K562 (cell line): ENCODE results near the gene RAD1. TPM values are rescaled to one million over a fixed set of nuclear protein-coding genes. Genes with fewer than 3 reads are reported as not detected.
A peak's percentile ranks its signal among the peaks of the same experiment; 100 is the strongest.

Source experiments
- ARID1B ChIP-seq: fragments of 450-650 bp; IDR thresholded peaks from 2 replicates; pipeline ENCODE4 v1.6.1; 2016; ENCODE audit warnings: antibody characterized with exemption, mild to moderate bottlenecking, inconsistent platforms
- ATF1 ChIP-seq, 2 experiments: fragments of 450-650 bp in 1 of 2; IDR thresholded peaks; 2 replicates each; pipeline ENCODE4 v1.6.1; 2016; ENCODE audit warnings: missing compliant biosample characterization in 1 of 2, missing genetic modification characterization in 1 of 2
- CLOCK ChIP-seq: fragments of 250-450 bp; sonication (Bioruptor Pico); IDR thresholded peaks from 2 replicates; pipeline ENCODE4 v1.4.0; 2020; ENCODE audit warnings: mild to moderate bottlenecking, moderate library complexity, borderline replicate concordance
- CTCF ChIP-seq, 3 experiments: IDR thresholded peaks in 2 of 3; conservative IDR thresholded peaks in 1 of 3; 2 replicates each; pipeline ENCODE4 v1.5.1; 2011 to 2012; ENCODE audit warnings: low read length in 3 of 3, mild to moderate bottlenecking in 3 of 3, control low read depth in 2 of 3, improper control_type of control experiment in 1 of 3, inconsistent platforms in 1 of 3, low read depth in 1 of 3, mixed read lengths in 1 of 3, moderate library complexity in 1 of 3; ENCODE audit not compliant: insufficient read depth in 2 of 3
- FOSL1 ChIP-seq: fragments of 200-800 bp; sonication (Bioruptor generic); conservative IDR thresholded peaks from 2 replicates; pipeline ENCODE4 v1.6.1; 2016; ENCODE audit warnings: missing genetic modification characterization, missing compliant biosample characterization
- GTF2B ChIP-seq: IDR thresholded peaks from 2 replicates; pipeline ENCODE4 v1.6.1; 2011; ENCODE audit not compliant: insufficient read length; ENCODE audit errors: extremely low read depth
- GTF2F1 ChIP-seq: IDR thresholded peaks from 2 replicates; pipeline ENCODE4 v1.6.1; 2011; ENCODE audit warnings: low read depth, low read length, improper control_type of control experiment
- HMG20A ChIP-seq: fragments of 450-650 bp; formaldehyde crosslinking; conservative IDR thresholded peaks from 2 replicates; pipeline ENCODE4 v1.4.0; 2020; ENCODE audit warnings: mild to moderate bottlenecking, mixed read lengths
- JUN ChIP-seq, 2 experiments: sonication (generic) in 1 of 2; formaldehyde crosslinking in 1 of 2; IDR thresholded peaks; 2 replicates each; pipeline versions ENCODE4 v1.6.1 to v1.8.0; 2012 to 2022; ENCODE audit warnings: borderline replicate concordance in 2 of 2, mild to moderate bottlenecking in 2 of 2, improper control_type of control experiment in 1 of 2, low read depth in 1 of 2, low read length in 1 of 2, missing genetic modification reagents in 1 of 2
- KAT7 ChIP-seq: sonication (generic); formaldehyde crosslinking; IDR thresholded peaks from 2 replicates; pipeline ENCODE4 v1.8.0; 2022; ENCODE audit warnings: missing genetic modification reagents, mild to moderate bottlenecking, borderline replicate concordance
- L3MBTL2 ChIP-seq: fragments of 450-650 bp; IDR thresholded peaks from 2 replicates; pipeline ENCODE4 v1.6.1; 2016; ENCODE audit warnings: mild to moderate bottlenecking, moderate library complexity
- PRMT5 ChIP-seq: sonication (generic); formaldehyde crosslinking; IDR thresholded peaks from 2 replicates; pipeline ENCODE4 v1.5.0; 2020; ENCODE audit warnings: missing genetic modification reagents
- RBM39 ChIP-seq: fragments of 200-400 bp; formaldehyde crosslinking; optimal IDR thresholded peaks from 2 replicates; pipeline ENCODE3; 2018; ENCODE audit warnings: low read depth, low read length
- SAFB ChIP-seq: fragments of 200-400 bp; formaldehyde crosslinking; IDR thresholded peaks from 2 replicates; pipeline ENCODE4 v1.6.1; 2017; ENCODE audit warnings: low read depth, low read length, borderline replicate concordance
- SPI1 ChIP-seq: IDR thresholded peaks from 2 replicates; pipeline ENCODE4 v1.6.1; 2011; ENCODE audit warnings: low read depth, low read length, control low read depth, borderline replicate concordance
- SRSF7 ChIP-seq: fragments of 200-400 bp; formaldehyde crosslinking; optimal IDR thresholded peaks from 2 replicates; pipeline ENCODE3; 2017; ENCODE audit warnings: mild to moderate bottlenecking, low read depth, low read length
- TBL1XR1 ChIP-seq, 2 experiments: IDR thresholded peaks; 2 replicates each; pipeline ENCODE4 v1.6.1; 2012; ENCODE audit warnings: improper control_type of control experiment in 2 of 2, low read length in 2 of 2, mild to moderate bottlenecking in 1 of 2
- ZBTB11 ChIP-seq, 3 experiments: fragments of 200-800 bp in 1 of 3; fragments of 250-450 bp in 1 of 3; fragments of 450-650 bp in 1 of 3; sonication (Bioruptor Pico) in 1 of 3; sonication (Bioruptor generic) in 1 of 3; formaldehyde crosslinking in 1 of 3; IDR thresholded peaks; 2 replicates each; pipeline versions ENCODE4 v1.6.1 to v1.8.0; 2016 to 2022; ENCODE audit warnings: mild to moderate bottlenecking in 2 of 3, missing genetic modification characterization in 2 of 3, missing compliant biosample characterization in 1 of 3, moderate library complexity in 1 of 3
- polyA plus RNA-seq, 8 experiments: library from polyadenylated mRNA; depleted of rRNA in 4 of 8; stranded (reverse) in 5 of 8; unstranded in 3 of 8; fragments of >200 nt; fragmentation: Nextera tagmentation in 2 of 8; fragmentation: Illumina TruSeq in 1 of 8; extraction: Ambion mirVana in 2 of 8; extraction: Trizol in 1 of 8; gene quantifications; 2 replicates each; pipeline versions ENCODE4 v1.2.1 to v1.2.3, GENCODE V29; 2011 to 2014; ENCODE audit warnings: inconsistent platforms in 1 of 8, missing spikeins in 1 of 8
- total RNA-seq, 7 experiments: library from RNA; depleted of rRNA in 6 of 7; stranded (reverse); fragments of >200 nt in 6 of 7; fragmentation: Illumina TruSeq in 2 of 7; extraction: Trizol in 2 of 7; gene quantifications; 2 replicates each; pipeline versions ENCODE4 v1.2.1 to v1.2.3, GENCODE V29; 2011 to 2021; ENCODE audit warnings: low replicate concordance in 1 of 7

Gene RAD1
- total and polyA plus RNA-seq, 9 of the 15 experiments (the other 6 are each of a cell fraction or from before 2014, with no cell fraction given), result 44.5 to 148 (median 60.8) TPM

GRCh38 chr5:34866989-34867471 is 48.3 kb downstream of the RAD1 start (continued):
- TF ChIP-seq CLOCK (no peak), SRSF7 (no peak), SAFB (no peak), ZBTB11 (CRISPR knock-in tag; IDR thresholded peaks at IDR 0.05) (no peak), SPI1 (peak; percentile 93), PRMT5 (no peak), KAT7 (CRISPR knock-in tag) (no peak), GTF2F1 (no peak), ATF1 (CRISPR knock-in tag; IDR thresholded peaks at IDR 0.05) (no peak), ATF1 (tag; IDR thresholded peaks at IDR 0.05) (peak; percentile 75), JUN (IDR thresholded peaks at IDR 0.05; ENCODE audit: borderline replicate concordance, low read depth, low read length) (no peak), JUN (CRISPR knock-in tag; IDR thresholded peaks at IDR 0.05; ENCODE audit: borderline replicate concordance) (no peak), FOSL1 (tag) (0 out of 2 replicates have a peak, but pooled peaks have one; percentile 60), CTCF (IDR thresholded peaks at IDR 0.05 in 2 of 3, conservative IDR thresholded peaks at IDR 0.05 in 1 of 3; ENCODE audit: insufficient read depth in 2 of 3, low read depth in 1 of 3, low read length in 3 of 3) (0 out of 6 replicates have a peak, but pooled peaks of 1 of the 3 experiments have one; percentile 0), RBM39 (no peak), TBL1XR1 (IDR thresholded peaks at IDR 0.05; ENCODE audit: low read length in 2 of 2) (peak in 1 of 2 experiments; percentile 82; a peak in 1 of 4 replicates), HMG20A (CRISPR knock-in tag) (no peak), ARID1B (peak; percentile 89), L3MBTL2 (peak; percentile 58; the same call in 1 of the 2 replicates), GTF2B (no peak)
